Lower leg skin (tissue), 4 donors: ENCODE data around the gene TMEM145. TPM values are rescaled to one million over a fixed set of nuclear protein-coding genes. Genes with fewer than 3 reads are reported as not detected.

ENCODE experiments used
- DNase-seq, 2 donors: peaks; one replicate each; pipeline ENCODE4 v3.0.0-alpha.2; 2019; ENCODE audit warnings: low spot score in 2 of 2
- H3K4me3 ChIP-seq: fragments of 200-600 bp; sonication (generic); 2 replicates; pipeline ENCODE4 v1.5.1; 2017; ENCODE audit warnings: mild to moderate bottlenecking, low read depth; ENCODE audit not compliant: poor library complexity, severe bottlenecking
- CTCF ChIP-seq, 3 donors: fragments of 450-650 bp; IDR thresholded peaks; one replicate each; pipeline ENCODE4 v1.5.1; 2016; ENCODE audit warnings: antibody characterized with exemption in 3 of 3, mild to moderate bottlenecking in 3 of 3, moderate library complexity in 2 of 3
- POLR2A ChIP-seq, 2 donors: fragments of 450-650 bp; IDR thresholded peaks; one replicate each; pipeline ENCODE4 v1.6.1; 2016 to 2017; ENCODE audit warnings: antibody characterized with exemption in 2 of 2, mild to moderate bottlenecking in 1 of 2, moderate library complexity in 1 of 2
- WGBS, 2 donors: methylation state at CpG; one replicate each; pipeline ENCODE4 v1.1.5; 2018; 5-methylcytosine and 5-hydroxymethylcytosine counted together
- intact Hi-C: fragments of 100-400 bp; cut with DNase I; formaldehyde crosslinking; loops from one replicate; pipeline ENCODE4 v1.15.0; 2023; ENCODE audit warnings: low total_unique reads
- total RNA-seq, 4 donors: library from RNA; depleted of rRNA; stranded (reverse); fragments of >200 nt; gene quantifications; one replicate each; pipeline ENCODE4 v1.1.0, GENCODE V29; 2016

The TMEM145 gene
- total RNA-seq, 4 donors from 2014 or later, result 0.88 TPM; not detected in 3

- intact Hi-C loops, result no loop called here
- no peak overlapping the region for H3K4me3 ChIP-seq
- 42% methylated on average over 4 of the region's 4 CpGs for WGBS, 2 donors
- TF ChIP-seq POLR2A (IDR thresholded peaks at IDR 0.05) (no peak), CTCF (IDR thresholded peaks at IDR 0.05) (no peak)
- DNase-seq, result no peak
These were observed 36.3 kb upstream of the TMEM145 start for GRCh38 chr19:42276821-42277220.

- TF ChIP-seq POLR2A (IDR thresholded peaks at IDR 0.05), result no peak
- no peak for TF ChIP-seq CTCF (IDR thresholded peaks at IDR 0.05)
- intact Hi-C loops, result no loop called here
- H3K4me3 ChIP-seq, result no peak overlapping the region
- peak in 1 of 2 donors; percentile 87 for DNase-seq
- WGBS, 2 donors, result 10 to 15% methylated on average over 7 to 10 of the region's 10 CpGs
These were observed 35.2 kb upstream of the TMEM145 start for GRCh38 chr19:42277821-42278451.

GRCh38 chr19:42278452-42279154, 34.5 kb upstream of the TMEM145 start:
- peak in 1 of 2 donors; percentile 85 for DNase-seq
- TF ChIP-seq CTCF (IDR thresholded peaks at IDR 0.05) (no peak), POLR2A (IDR thresholded peaks at IDR 0.05) (no peak)
- 49 to 54% methylated on average over 5 of the region's 5 CpGs for WGBS, 2 donors
- no peak overlapping the region for H3K4me3 ChIP-seq
- intact Hi-C loops, result no loop called here

GRCh38 chr19:42279155-42279901, 33.8 kb upstream of the TMEM145 start:
- no peak for DNase-seq
- TF ChIP-seq POLR2A (IDR thresholded peaks at IDR 0.05) (no peak), CTCF (IDR thresholded peaks at IDR 0.05) (no peak)
- intact Hi-C loops, result no loop called here
- H3K4me3 ChIP-seq, result no peak overlapping the region
- WGBS, 2 donors, result 3 to 5% methylated on average over 6 of the region's 6 CpGs

GRCh38 chr19:42279902-42280814, 33.0 kb upstream of the TMEM145 start:
- H3K4me3 ChIP-seq, result peak overlapping the region; percentile 60
- 1% methylated on average over 26 to 72 of the region's 89 CpGs for WGBS, 2 donors
- TF ChIP-seq CTCF (IDR thresholded peaks at IDR 0.05), result peak in 1 of 3 donors; percentile 67
- no peak for TF ChIP-seq POLR2A (IDR thresholded peaks at IDR 0.05)
- intact Hi-C loops, result no loop called here
- DNase-seq, result peak; percentile 92 to 99
